Measurements from ENCODE around the gene ABCB6. TPM values are rescaled to one million over a fixed set of nuclear protein-coding genes. Genes with fewer than 3 reads are reported as not detected.
A peak's percentile ranks its signal among the peaks of the same experiment; 100 is the strongest.

ABCB6 gene
- total RNA-seq, 1 experiment from 2014 or later = 74.8 TPM

DNA sequence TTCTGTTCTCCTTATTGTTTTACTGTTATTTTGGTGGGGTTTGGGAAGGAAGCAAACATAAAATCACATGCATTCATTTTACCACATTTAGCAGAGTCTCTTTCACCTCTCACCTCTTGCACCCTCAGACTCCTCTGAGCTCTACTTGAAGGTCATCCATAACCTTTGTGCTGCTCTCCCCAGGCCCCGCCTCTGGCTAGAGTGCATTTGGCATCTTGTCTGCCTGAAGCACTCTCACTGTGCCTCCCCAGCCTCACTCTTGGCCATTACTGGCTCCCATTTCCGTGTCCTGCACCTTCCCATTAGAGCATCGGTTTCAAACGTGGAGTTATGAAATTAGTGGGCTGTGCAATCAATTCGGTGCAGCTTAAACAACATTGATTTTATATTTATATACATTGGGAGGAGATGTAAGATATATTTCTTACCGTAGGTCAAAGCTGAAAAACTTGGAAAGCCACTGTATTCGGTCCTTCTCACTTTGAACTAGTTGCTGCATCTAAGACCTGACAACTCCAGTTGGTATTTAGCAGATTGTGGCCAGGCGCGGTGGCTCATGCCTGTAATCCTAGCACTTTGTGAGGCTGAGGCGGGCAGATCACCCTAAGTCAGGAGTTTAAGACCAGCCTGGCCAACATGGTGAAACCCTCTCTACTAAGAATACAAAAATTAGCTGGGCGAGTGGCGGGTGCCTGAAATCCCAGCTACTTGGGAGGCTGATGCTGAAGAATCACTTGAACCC lies 19.1 kb downstream of the ABCB6 start:
- DNase-seq = peak; percentile 23
- Histone ChIP-seq H3K4me3 (ENCODE audit: insufficient read depth, low read depth, low read length) (no peak overlapping the region), H3K27me3 (ENCODE audit: control insufficient read depth, insufficient read depth, low read length) (no peaks in the 10 kb centered on the region)

DNA sequence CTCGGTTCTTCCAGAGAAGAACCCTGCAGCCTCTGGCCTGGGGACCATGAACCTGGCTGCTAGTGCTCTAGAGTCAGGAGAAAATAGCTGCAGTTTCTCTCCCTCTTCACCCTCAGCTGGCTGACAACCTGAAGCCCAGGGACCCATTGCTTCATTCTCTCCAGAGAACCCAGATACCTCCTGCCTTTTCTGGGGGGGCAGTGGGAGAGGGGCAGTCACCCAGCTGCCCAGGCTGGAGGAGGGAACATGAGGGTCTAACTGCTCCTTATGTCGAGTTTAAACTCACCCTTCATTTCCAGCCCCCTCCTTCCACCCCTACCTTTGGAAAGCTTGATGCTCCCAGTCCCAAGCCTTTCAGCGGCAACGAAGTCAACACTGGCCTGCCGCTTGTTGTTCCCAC lies 19.8 kb downstream of the ABCB6 start:
- Histone ChIP-seq H3K36me3 (replicated peaks; ENCODE audit: control insufficient read depth, insufficient read depth, low read length) (no peaks in the 10 kb centered on the region), H3K4me3 (ENCODE audit: insufficient read depth, low read depth, low read length) (no peak overlapping the region), H3K27me3 (ENCODE audit: control insufficient read depth, insufficient read depth, low read length) (no peaks in the 10 kb centered on the region)
- peak; percentile 26 for DNase-seq

More for the DNA sequence above, 19.1 kb downstream of the ABCB6 start:
- H3K36me3 ChIP-seq (replicated peaks; ENCODE audit: control insufficient read depth, insufficient read depth, low read length) = no peaks in the 10 kb centered on the region

DNA sequence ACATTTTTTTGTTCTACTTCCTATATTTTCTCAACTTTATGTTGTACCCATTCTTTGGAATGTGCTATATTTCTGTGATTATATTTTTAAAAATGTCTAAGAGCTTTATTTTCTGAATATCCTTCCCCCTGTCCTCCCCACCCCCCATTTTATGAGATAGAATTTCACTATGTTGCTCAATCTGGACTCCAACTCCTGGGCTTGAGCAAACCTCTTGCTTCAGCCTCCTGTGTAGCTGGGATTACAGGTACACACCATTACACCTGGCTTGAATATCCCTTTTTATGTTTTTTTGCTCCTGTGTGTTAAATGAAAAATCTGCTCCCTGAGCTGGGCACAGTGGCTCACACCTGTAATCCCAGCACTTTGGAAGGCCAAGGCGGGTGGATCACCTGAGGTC lies 21.4 kb downstream of the ABCB6 start:
- DNase-seq = no peak

DNA sequence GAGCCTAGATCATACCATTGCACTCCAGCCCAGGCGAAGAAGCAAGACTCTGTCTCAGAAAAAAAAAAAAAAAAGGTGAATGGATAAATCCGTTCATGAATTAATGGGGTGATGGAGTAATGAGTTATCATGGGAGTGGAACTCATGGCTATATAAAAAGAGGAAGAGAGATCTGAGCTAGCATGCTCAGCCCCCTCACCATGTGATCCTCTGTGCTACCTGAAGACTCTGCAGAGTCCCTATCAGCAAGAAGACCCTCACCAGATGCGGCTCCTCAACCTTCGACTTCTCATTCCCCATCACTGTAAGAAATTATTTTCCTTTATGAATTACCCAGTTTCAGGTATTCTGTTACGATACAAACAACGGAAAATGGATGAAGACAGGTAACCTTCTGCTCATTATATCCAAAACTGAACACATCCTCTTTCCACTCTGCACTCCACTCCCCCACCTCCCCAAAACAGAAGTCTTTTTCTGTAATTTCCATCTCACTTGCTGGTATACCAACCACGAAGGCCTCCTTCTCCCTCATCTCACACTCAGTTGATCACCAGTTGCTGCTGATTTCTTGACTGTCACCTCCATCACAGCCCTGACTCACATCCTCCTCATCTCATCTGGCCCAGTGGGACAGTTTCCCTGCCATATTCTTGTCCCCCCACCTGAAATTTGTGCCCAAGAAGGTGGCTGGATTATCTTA lies 31.9 kb downstream of the ABCB6 start:
- peaks cover 11% of the 10 kb centered on the region for H3K36me3 ChIP-seq (replicated peaks; ENCODE audit: control insufficient read depth, insufficient read depth, low read length)
- H3K4me3 ChIP-seq (ENCODE audit: insufficient read depth, low read depth, low read length) = no peak overlapping the region
- no peak for DNase-seq
- no peaks in the 10 kb centered on the region for H3K27me3 ChIP-seq (ENCODE audit: control insufficient read depth, insufficient read depth, low read length)

More for the DNA sequence above, 21.4 kb downstream of the ABCB6 start:
- Histone ChIP-seq H3K4me3 (ENCODE audit: insufficient read depth, low read depth, low read length) (no peak overlapping the region), H3K36me3 (replicated peaks; ENCODE audit: control insufficient read depth, insufficient read depth, low read length) (no peaks in the 10 kb centered on the region), H3K27me3 (ENCODE audit: control insufficient read depth, insufficient read depth, low read length) (no peaks in the 10 kb centered on the region)

GRCh38 chr2:219184121-219184520 lies 34.6 kb downstream of the ABCB6 start:
- no peak for DNase-seq
- Histone ChIP-seq H3K36me3 (replicated peaks; ENCODE audit: control insufficient read depth, insufficient read depth, low read length) (peaks cover 26% of the 10 kb centered on the region), H3K27me3 (ENCODE audit: control insufficient read depth, insufficient read depth, low read length) (no peaks in the 10 kb centered on the region), H3K4me3 (ENCODE audit: insufficient read depth, low read depth, low read length) (no peak overlapping the region)

- no peak for DNase-seq
- Histone ChIP-seq H3K4me3 (ENCODE audit: insufficient read depth, low read depth, low read length) (no peak overlapping the region), H3K36me3 (replicated peaks; ENCODE audit: control insufficient read depth, insufficient read depth, low read length) (peaks cover 26% of the 10 kb centered on the region), H3K27me3 (ENCODE audit: control insufficient read depth, insufficient read depth, low read length) (no peaks in the 10 kb centered on the region)
Observed at GRCh38 chr2:219183151-219183772, 35.5 kb downstream of the ABCB6 start.

GRCh38 chr2:219182331-219183150 lies 36.2 kb downstream of the ABCB6 start:
- Histone ChIP-seq H3K36me3 (replicated peaks; ENCODE audit: control insufficient read depth, insufficient read depth, low read length) (peaks cover 26% of the 10 kb centered on the region), H3K4me3 (ENCODE audit: insufficient read depth, low read depth, low read length) (no peak overlapping the region), H3K27me3 (ENCODE audit: control insufficient read depth, insufficient read depth, low read length) (no peaks in the 10 kb centered on the region)
- DNase-seq = no peak

- H3K36me3 ChIP-seq (replicated peaks; ENCODE audit: control insufficient read depth, insufficient read depth, low read length) = peaks cover 26% of the 10 kb centered on the region
- H3K4me3 ChIP-seq (ENCODE audit: insufficient read depth, low read depth, low read length) = no peak overlapping the region
- no peak for DNase-seq
Observed at GRCh38 chr2:219181531-219181930, 37.2 kb downstream of the ABCB6 start.

DNA sequence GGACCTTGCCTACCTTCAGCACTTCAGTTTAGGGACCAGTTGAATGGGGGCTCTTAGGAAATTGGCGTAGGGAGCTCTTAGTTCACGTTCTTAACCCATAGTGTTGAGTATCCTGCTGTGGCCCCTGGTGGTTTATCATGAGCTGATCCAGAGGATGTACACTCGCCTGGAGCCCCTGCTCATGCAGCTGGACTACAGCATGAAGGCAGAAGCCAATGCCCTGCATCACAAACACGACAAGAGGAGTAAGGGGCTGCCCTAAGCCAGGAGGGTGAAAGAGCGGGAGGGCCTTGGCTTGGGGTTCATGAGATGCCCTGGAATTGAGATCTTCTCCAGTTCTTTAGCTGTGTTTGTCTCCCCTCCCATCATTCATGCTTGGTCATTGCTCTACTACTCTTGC lies 37.8 kb downstream of the ABCB6 start:
- Histone ChIP-seq H3K27me3 (ENCODE audit: control insufficient read depth, insufficient read depth, low read length) (no peaks in the 10 kb centered on the region), H3K36me3 (replicated peaks; ENCODE audit: control insufficient read depth, insufficient read depth, low read length) (peaks cover 26% of the 10 kb centered on the region), H3K4me3 (ENCODE audit: insufficient read depth, low read depth, low read length) (no peak overlapping the region)
- no peak for DNase-seq

More at GRCh38 chr2:219181531-219181930, 37.2 kb downstream of the ABCB6 start:
- H3K27me3 ChIP-seq (ENCODE audit: control insufficient read depth, insufficient read depth, low read length) = no peaks in the 10 kb centered on the region

DNA sequence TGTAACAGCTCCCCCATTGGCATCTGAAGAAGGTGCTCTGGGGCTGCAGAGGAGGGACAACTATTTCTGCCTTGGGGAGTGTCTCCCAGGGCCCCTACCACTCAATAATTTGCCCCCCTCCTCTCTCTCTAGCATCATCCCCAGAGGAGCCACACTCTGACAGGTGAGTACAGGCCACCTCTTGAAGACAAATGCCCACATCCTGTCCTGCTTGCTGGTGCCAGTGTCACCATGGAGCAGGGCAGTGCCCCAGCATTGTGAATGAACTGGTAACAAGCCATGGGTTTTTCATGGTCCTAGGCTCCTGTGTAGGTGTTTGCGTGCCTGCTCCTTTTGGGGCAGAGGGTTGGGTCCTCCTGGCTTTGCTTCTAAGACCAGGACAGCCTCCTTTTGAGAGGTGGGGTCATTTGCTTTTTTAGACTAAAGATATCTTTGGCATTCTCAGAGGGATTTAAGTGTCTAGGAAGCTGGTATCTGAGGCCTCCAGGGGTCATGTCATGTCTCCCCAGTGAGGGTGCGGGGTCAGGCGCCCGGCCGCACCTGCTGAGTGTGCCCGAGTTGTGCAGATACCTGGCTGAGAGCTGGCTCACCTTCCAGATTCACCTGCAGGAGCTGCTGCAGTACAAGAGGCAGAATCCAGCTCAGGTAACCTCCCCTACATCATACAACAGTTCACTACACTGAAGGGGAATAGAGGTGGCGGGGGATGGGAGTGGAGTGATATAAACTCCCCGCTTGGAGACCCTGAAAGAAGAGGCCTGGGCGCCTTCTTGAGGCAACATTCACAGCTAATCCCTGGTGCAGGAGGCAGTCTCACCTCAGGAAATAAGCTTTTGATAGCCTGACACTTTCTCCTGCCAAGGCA lies 38.9 kb downstream of the ABCB6 start:
- Histone ChIP-seq H3K27me3 (ENCODE audit: control insufficient read depth, insufficient read depth, low read length) (no peaks in the 10 kb centered on the region), H3K4me3 (ENCODE audit: insufficient read depth, low read depth, low read length) (no peak overlapping the region), H3K36me3 (replicated peaks; ENCODE audit: control insufficient read depth, insufficient read depth, low read length) (peaks cover 27% of the 10 kb centered on the region)
- no peak for DNase-seq

- peak; percentile 89 for DNase-seq
- Histone ChIP-seq H3K4me3 (ENCODE audit: insufficient read depth, low read depth, low read length) (peak overlapping the region; percentile 89), H3K36me3 (replicated peaks; ENCODE audit: control insufficient read depth, insufficient read depth, low read length) (peaks cover 27% of the 10 kb centered on the region), H3K27me3 (ENCODE audit: control insufficient read depth, insufficient read depth, low read length) (no peaks in the 10 kb centered on the region)
Observed at GRCh38 chr2:219178377-219179175, 40.2 kb downstream of the ABCB6 start.

GRCh38 chr2:219177552-219178376 lies 41.0 kb downstream of the ABCB6 start, which contains the start of gene RETREG2:
Gene RETREG2, plus strand, starts transcription at chr2:219178275. Its CDS starts 78 bp downstream, at chr2:219178353.
- H3K4me3 ChIP-seq (ENCODE audit: insufficient read depth, low read depth, low read length) = peak within 1 kb of the TSS; percentile 89

More at GRCh38 chr2:219177552-219178376, 41.0 kb downstream of the ABCB6 start, which contains the start of gene RETREG2:
- DNase-seq = peak; percentile 100
- Histone ChIP-seq H3K27me3 (ENCODE audit: control insufficient read depth, insufficient read depth, low read length) (no peaks in the 10 kb centered on the region), H3K36me3 (replicated peaks; ENCODE audit: control insufficient read depth, insufficient read depth, low read length) (peaks cover 23% of the 10 kb centered on the region)

Data from H7 (cell line).